Fibroblast of pulmonary artery (primary cell): ENCODE measurements around the gene ABHD12.

Source experiments
- DNase-seq: peaks from one replicate; pipeline ENCODE4 v3.0.0-alpha.2; 2010; ENCODE audit warnings: low read depth
- H3K4me3 ChIP-seq: replicated peaks from 2 replicates; pipeline ENCODE4 v1.5.1; 2011; ENCODE audit warnings: low read depth, mild to moderate bottlenecking, control low read depth, low read length, moderate library complexity
- TF ChIP-seq, protein P1 (sequence below): IDR thresholded peaks from 2 replicates; pipeline ENCODE4 v1.5.1; 2011; ENCODE audit warnings: mild to moderate bottlenecking, control low read depth, low read length, inconsistent platforms; ENCODE audit errors: missing control alignments

Gene ABHD12

DNA sequence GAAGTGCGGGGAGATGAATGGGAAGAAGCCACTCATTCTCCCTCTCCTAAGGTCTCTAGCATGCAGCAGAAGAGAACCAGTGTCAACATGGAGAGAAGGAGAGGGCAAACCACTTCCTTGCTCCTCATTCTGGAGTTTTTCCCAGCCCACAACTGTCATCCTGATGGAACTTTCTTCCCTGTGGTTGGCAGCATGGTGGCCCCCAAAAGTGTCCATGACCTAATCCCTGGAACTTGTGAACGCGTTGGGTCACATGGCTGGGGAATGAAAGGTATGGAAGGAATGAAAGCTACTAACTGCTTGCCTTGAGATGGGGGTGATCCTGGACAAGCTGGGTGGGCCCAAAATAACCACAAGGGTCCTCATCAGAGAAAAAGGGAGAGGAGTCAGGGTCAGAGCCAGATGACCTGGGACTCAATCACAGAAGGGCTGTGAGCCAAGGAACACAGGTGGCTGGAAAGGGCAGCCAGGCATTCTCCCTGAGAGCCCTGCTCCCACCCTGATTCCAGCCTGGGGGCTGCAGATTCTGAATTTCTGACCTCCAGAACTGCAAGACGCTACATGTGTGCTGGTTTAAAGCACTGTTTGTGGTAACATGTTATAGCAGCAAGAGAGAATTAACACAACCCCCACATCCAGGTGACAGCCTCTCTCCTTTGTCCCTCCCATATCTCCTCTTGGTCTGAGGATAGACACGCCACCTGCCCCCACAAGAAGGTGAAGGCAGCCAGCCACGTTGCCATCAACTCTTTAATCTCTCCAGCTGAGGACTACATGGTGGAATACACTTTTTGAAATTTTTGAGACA lies 79.5 kb downstream of the ABHD12 start:
- DNase-seq: peak; percentile 50
- H3K4me3 ChIP-seq: no peak overlapping the region

DNA sequence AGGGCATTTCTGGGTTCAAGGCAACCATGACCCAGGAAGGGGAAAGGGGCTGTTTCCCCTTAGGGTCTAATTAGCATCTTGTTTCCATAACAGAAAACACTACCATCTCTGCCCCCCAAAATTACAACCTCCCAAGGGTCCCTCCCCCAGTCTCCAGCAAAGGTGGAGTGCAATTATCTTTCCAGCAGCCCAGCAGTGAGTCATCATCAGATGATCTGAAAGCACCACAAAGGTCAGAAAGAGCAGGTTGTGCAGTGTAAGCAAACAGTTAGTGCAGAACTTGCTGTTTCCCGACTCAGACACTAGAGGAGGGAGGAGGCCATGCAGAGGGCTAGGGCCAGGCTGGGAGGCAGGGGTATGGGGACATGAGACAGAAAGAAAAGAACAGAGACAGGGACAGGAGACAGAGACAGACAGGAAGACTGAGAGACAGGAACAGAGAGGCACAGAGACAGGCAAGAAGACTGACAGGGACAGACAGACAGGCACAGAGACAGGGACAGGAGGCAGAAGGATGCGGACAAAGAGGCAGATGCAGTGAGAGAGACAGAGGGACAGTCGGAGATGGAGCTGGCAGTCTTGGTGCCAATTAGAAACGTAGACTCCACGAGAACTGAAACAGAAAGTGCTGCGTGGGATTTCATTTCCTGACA lies 80.2 kb downstream of the ABHD12 start:
- H3K4me3 ChIP-seq: no peak overlapping the region
- TF ChIP-seq, protein P1, sequence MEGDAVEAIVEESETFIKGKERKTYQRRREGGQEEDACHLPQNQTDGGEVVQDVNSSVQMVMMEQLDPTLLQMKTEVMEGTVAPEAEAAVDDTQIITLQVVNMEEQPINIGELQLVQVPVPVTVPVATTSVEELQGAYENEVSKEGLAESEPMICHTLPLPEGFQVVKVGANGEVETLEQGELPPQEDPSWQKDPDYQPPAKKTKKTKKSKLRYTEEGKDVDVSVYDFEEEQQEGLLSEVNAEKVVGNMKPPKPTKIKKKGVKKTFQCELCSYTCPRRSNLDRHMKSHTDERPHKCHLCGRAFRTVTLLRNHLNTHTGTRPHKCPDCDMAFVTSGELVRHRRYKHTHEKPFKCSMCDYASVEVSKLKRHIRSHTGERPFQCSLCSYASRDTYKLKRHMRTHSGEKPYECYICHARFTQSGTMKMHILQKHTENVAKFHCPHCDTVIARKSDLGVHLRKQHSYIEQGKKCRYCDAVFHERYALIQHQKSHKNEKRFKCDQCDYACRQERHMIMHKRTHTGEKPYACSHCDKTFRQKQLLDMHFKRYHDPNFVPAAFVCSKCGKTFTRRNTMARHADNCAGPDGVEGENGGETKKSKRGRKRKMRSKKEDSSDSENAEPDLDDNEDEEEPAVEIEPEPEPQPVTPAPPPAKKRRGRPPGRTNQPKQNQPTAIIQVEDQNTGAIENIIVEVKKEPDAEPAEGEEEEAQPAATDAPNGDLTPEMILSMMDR: peak; percentile 69
- peak; percentile 64 for DNase-seq

More for the DNA sequence above, 79.5 kb downstream of the ABHD12 start:
- TF ChIP-seq, protein P1: no peak

- DNase-seq: peak; percentile 50
- no peak overlapping the region for H3K4me3 ChIP-seq
Observed at GRCh38 chr20:25309395-25310267, 81.0 kb downstream of the ABHD12 start.

DNA sequence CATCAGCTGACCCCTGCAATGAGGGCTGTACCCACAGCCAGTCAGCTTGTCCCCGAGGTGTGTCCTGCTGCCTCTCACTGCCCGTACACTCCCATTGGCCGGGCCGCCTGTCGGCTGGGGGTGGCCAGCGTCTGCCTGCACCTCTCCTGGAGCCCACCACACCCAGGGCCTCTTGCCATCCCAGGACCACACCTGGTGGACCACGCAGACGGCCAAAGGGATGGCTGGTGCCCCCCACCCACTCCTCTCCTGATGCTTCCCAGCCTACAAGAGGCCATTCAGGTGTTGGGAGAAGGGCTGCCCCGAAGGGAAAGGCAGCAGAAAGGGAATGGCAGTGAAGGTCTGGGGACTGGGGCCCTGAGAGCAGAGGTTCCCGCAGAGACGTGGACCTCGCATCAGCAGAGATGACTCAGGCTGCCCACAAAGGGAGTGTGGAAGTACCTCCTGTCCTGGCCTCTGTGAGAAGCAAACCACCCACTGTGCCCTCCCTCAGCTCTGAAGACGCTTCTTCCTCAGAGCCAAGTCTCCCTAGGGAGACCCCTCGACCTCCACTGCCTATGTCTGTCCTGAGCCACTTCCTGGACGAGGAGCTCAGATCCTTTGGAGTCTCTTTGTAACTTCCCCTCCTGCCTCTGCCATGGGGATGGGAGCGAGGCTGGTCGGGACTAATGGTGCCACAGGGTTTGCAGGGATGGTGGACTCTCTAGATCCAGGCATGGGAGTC lies 81.8 kb downstream of the ABHD12 start:
- TF ChIP-seq, protein P1: no peak
- peak; percentile 52 for DNase-seq
- no peak overlapping the region for H3K4me3 ChIP-seq

More at GRCh38 chr20:25309395-25310267, 81.0 kb downstream of the ABHD12 start:
- TF ChIP-seq, protein P1: no peak

DNA sequence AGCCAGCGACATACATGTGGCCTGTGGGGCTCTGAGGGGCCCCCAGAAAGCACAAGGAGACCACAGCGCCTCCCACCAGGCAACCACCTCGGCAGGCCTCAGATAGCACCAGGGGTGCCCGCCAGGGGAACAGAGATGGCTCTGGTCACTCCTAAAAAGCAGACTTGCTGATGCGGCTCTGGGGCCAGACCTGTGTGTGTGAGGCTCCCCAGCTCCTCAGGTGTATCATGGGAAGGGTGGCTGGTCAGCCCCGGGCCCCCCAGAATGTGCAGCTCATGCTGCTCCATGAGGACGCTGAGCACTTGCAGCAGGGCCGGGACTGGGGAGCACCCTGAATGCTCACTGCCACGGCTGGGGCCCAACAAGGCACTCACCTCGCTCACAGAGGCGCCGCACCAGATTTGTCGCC lies 82.5 kb downstream of the ABHD12 start:
- DNase-seq: no peak
- TF ChIP-seq, protein P1: no peak
- no peak overlapping the region for H3K4me3 ChIP-seq
